Testis (tissue), 2 donors: Measurements from ENCODE around the gene FAT3.

Source experiments
- POLR2A ChIP-seq: fragments of 450-650 bp; IDR thresholded peaks from one replicate; pipeline ENCODE4 v1.6.1; 2017; ENCODE audit warnings: antibody characterized with exemption, mild to moderate bottlenecking, moderate library complexity
- TF ChIP-seq, protein P1 (sequence below), 3 experiments: fragments of 450-650 bp in 2 of 3; fragments of 200-600 bp in 1 of 3; sonication (generic) in 1 of 3; IDR thresholded peaks; one replicate each; pipeline ENCODE4 v1.5.1; 2016 to 2019; ENCODE audit warnings: antibody characterized with exemption in 3 of 3, mild to moderate bottlenecking in 2 of 3, moderate library complexity in 1 of 3

DNA sequence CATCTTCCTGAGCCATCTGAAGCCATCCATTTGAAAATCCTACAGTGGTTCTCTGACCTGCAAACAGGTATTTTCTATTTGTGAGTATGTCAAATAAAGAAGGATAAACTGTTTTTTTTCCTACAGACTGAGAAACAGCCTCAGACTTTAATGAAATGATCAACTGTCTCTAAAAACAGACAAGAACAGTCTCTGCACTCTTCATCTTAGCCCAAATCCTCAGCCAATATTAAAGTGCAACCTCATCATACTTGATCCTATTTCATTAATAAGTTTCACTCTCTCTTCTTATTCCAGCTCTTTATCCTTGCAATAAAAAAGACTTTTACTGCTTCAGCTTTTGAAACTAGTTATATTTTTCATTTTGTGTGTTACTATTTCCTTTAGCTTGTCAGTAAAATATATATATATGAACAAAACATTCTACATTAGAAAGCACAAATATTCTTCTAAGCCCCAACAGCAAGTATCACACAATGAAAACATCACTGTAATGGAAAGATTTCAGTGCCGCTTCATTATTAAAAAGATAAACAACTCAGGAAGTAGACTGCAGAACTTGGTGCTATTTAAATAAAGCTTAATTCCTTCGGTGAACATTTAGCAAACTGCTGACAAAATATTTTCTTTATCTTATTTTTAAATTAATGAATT is 45.5 kb upstream of the FAT3 start:
- TF ChIP-seq, protein P1, sequence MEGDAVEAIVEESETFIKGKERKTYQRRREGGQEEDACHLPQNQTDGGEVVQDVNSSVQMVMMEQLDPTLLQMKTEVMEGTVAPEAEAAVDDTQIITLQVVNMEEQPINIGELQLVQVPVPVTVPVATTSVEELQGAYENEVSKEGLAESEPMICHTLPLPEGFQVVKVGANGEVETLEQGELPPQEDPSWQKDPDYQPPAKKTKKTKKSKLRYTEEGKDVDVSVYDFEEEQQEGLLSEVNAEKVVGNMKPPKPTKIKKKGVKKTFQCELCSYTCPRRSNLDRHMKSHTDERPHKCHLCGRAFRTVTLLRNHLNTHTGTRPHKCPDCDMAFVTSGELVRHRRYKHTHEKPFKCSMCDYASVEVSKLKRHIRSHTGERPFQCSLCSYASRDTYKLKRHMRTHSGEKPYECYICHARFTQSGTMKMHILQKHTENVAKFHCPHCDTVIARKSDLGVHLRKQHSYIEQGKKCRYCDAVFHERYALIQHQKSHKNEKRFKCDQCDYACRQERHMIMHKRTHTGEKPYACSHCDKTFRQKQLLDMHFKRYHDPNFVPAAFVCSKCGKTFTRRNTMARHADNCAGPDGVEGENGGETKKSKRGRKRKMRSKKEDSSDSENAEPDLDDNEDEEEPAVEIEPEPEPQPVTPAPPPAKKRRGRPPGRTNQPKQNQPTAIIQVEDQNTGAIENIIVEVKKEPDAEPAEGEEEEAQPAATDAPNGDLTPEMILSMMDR (IDR thresholded peaks at IDR 0.05), result no peak
- TF ChIP-seq POLR2A, result no peak
